Stomach smooth muscle (tissue), 2 donors: ENCODE data around the gene ABCC4.

Source experiments
- H3K27ac ChIP-seq: one replicate; pipeline ENCODE4 v1.7.0; 2013; ENCODE audit warnings: mild to moderate bottlenecking, low read length, inconsistent platforms
- H3K27me3 ChIP-seq, 2 donors: one replicate each; pipeline ENCODE4 v1.7.0; 2013; ENCODE audit warnings: low read length in 2 of 2; ENCODE audit not compliant: insufficient read depth in 2 of 2, control insufficient read depth in 1 of 2
- H3K36me3 ChIP-seq, 2 donors: one replicate each; pipeline ENCODE4 v1.7.0; 2013; ENCODE audit warnings: low read length in 2 of 2; ENCODE audit not compliant: control insufficient read depth in 2 of 2, insufficient read depth in 2 of 2
- H3K4me1 ChIP-seq: one replicate; pipeline ENCODE4 v1.7.0; 2013; ENCODE audit warnings: low read length; ENCODE audit not compliant: control insufficient read depth, insufficient read depth
- H3K4me3 ChIP-seq, 2 donors: one replicate each; pipeline ENCODE4 v1.7.0; 2013; ENCODE audit warnings: low read length in 2 of 2
- H3K9ac ChIP-seq, 2 donors: one replicate each; pipeline ENCODE4 v1.7.0; 2013; ENCODE audit warnings: low read length in 2 of 2, mild to moderate bottlenecking in 1 of 2
- H3K9me3 ChIP-seq, 2 donors: one replicate each; pipeline ENCODE4 v1.7.0; 2013; ENCODE audit warnings: low read length in 2 of 2; ENCODE audit not compliant: control insufficient read depth in 2 of 2
- donor health status: healthy.
- donor health status: Pancreatic carcinoma.

Gene ABCC4

DNA sequence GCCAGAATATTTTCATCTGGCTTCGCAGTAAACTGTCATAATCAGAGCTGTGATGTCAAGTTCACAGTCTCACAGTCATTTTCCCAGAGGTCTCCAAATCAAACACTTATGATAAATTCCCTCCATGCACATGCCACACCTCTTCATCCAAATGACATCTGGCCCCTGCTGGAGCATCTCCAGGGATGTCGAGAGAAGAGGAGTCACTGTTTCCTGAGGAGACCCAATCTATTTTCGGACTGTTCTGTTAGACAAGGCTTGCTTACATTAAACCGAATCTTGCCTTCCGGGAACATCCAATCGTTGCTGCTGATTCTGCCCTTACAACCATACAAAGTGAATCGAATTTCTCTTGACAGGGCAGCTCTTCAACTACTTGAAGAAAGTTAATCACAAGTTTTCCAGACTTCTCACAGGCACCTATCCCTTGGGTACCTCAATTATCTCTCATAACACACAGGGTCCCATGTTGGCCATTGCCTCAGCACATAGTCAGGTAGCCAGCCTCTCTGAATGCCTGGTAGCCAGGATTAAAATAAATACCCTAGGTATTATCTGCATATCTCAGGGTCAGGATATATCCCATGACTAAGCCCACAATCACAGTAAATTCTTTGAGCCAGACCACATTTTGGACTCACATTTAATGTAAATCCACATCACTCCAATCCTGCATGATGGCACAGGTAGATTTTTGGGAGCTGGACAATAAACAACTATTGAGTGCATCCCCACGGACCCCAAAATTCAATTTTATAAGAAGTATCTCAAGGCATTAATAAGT is 182.5 kb downstream of the ABCC4 start:
- Histone ChIP-seq H3K4me1 (no peaks in the 10 kb centered on the region), H3K4me3 (no peak overlapping the region), H3K27ac (no peak overlapping the region), H3K9me3 (no peaks in the 10 kb centered on the region), H3K27me3 (no peaks in the 10 kb centered on the region), H3K36me3 (peaks cover 0 to 5% of the 10 kb centered on the region in 2 donors), H3K9ac (no peak overlapping the region)

DNA sequence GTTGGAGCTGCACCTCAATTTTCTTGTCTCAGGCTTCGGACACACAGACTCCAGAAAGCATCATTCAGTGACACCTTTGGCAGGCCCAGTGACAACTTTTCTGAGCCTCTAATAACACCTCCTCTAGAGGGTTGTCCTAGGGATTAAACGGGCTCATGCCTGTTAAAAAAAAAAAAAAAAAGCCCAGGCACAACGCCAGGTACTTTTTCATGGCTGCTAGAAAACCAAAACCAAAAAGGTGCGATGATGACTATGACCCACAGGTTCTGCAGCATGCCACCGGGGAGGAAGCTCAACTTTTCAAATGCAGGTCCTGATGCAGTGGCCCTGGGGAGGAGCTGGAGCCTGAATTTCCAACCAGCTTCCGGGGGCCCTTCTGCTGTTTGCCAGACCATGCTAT is 184.2 kb downstream of the ABCC4 start:
- Histone ChIP-seq H3K27me3 (no peaks in the 10 kb centered on the region), H3K4me1 (no peaks in the 10 kb centered on the region), H3K9ac (no peak overlapping the region), H3K9me3 (no peaks in the 10 kb centered on the region), H3K4me3 (no peak overlapping the region), H3K27ac (no peak overlapping the region), H3K36me3 (peaks cover 0 to 5% of the 10 kb centered on the region in 2 donors)

DNA sequence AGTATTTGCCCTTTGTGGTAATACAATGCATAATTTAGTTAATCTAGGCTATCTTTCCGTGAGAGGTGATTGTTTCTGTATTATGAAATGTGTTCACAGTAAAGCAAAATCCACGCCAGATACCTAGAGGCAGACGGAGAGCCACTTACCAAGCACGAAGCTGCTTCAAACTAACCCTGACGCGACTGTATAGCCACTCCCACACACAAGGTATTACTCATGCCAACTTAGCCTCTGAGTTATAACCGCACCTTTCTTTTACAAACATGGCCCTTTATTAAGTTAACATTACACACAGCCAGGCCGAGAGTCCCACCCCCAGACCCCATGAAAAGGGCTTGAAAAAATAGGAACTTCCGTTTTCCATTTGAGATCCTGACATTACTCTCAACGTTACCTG is 185.7 kb downstream of the ABCC4 start:
- Histone ChIP-seq H3K9ac (no peak overlapping the region), H3K36me3 (peaks cover 0 to 5% of the 10 kb centered on the region in 2 donors), H3K27ac (no peak overlapping the region), H3K27me3 (no peaks in the 10 kb centered on the region), H3K9me3 (no peaks in the 10 kb centered on the region), H3K4me3 (no peak overlapping the region), H3K4me1 (no peaks in the 10 kb centered on the region)

DNA sequence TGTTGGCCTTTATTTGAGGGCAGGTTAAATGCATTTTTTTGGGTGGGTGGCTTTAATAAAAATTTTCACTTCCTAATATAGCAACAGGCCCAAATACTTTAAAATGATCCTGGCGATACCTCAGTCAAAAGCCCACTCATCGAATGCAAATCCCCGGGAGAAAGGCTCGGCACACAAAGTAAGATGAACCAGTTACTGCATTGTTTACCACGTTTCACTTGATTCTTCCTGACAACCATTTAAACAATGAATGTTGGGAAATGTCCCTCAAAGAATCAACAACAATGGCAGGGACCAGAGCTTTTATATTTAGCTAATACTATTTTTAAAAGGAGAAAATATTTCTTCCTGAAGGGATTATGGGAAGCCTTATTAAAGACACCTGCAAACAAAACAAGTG is 187.7 kb downstream of the ABCC4 start:
- H3K4me1 ChIP-seq: no peaks in the 10 kb centered on the region
- H3K4me3 ChIP-seq: no peak overlapping the region
- no peaks in the 10 kb centered on the region for H3K27me3 ChIP-seq
- H3K9ac ChIP-seq: no peak overlapping the region
- no peaks in the 10 kb centered on the region for H3K9me3 ChIP-seq
- H3K27ac ChIP-seq: no peak overlapping the region
- H3K36me3 ChIP-seq: peaks cover 0 to 3% of the 10 kb centered on the region in 2 donors

DNA sequence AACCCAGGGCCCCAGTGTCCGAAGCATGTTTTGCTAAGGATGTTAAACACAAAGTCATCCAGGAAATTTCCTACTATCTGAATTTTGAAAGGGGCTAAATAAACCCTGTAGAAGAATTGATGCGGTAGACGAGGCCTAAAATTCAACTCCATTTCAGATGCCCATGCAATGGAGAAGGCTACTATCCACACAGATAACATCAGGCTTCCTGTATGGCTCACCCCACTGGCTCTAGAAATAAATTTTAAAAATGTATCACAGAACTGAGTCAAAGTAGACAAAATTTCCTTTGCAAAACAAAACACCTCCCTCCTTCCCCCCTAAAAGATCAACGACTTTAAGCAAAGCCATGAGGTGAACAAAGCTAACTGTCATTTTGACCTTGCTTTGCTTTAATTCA is 188.4 kb downstream of the ABCC4 start:
- Histone ChIP-seq H3K27ac (no peak overlapping the region), H3K4me1 (no peaks in the 10 kb centered on the region), H3K9me3 (no peaks in the 10 kb centered on the region), H3K36me3 (peaks cover 0 to 3% of the 10 kb centered on the region in 2 donors), H3K9ac (no peak overlapping the region), H3K4me3 (no peak overlapping the region), H3K27me3 (no peaks in the 10 kb centered on the region)

DNA sequence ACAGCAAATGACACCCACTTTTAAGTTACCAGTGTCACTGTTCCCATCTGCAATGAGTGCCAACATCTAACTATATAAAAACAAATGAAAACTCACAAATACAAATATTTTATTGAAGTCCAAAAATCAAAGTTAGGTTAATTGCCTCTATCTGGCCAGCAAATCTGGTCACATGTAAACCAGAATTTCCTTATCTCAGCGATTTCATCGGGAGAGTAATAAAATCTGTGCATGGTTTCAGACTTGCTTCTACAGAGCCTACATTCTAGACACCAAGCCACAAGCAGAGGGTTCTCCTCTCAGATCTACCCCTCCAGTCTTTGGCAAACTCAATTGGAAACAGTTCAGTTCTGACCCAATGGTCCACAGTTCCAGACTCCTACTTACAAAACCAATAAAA is 189.6 kb downstream of the ABCC4 start:
- Histone ChIP-seq H3K9ac (no peak overlapping the region), H3K27me3 (no peaks in the 10 kb centered on the region), H3K27ac (no peak overlapping the region), H3K36me3 (peaks cover 0 to 3% of the 10 kb centered on the region in 2 donors), H3K9me3 (no peaks in the 10 kb centered on the region), H3K4me3 (no peak overlapping the region), H3K4me1 (no peaks in the 10 kb centered on the region)

DNA sequence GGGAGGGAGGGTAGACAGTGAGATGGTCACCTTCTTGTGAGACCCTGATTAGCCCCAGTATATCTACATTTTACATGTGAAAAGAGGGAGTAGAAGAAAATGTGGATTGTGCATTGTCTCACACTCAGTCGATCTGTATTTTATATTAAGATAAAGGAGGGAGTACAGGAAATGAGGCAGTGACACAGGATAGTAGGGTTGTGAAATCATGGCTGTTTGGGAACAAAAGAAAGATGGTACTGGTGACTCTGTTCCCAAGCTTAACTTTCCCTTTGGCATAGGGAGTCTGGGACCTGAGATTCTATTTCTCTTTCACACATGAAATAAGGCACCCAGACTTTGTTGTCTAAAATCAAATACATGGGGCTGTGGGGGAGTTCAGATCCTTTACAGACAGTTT is 194.7 kb downstream of the ABCC4 start:
- Histone ChIP-seq H3K36me3 (peaks cover 0 to 3% of the 10 kb centered on the region in 2 donors), H3K4me3 (no peak overlapping the region), H3K9me3 (no peaks in the 10 kb centered on the region), H3K27me3 (no peaks in the 10 kb centered on the region), H3K9ac (no peak overlapping the region), H3K4me1 (no peaks in the 10 kb centered on the region), H3K27ac (no peak overlapping the region)

DNA sequence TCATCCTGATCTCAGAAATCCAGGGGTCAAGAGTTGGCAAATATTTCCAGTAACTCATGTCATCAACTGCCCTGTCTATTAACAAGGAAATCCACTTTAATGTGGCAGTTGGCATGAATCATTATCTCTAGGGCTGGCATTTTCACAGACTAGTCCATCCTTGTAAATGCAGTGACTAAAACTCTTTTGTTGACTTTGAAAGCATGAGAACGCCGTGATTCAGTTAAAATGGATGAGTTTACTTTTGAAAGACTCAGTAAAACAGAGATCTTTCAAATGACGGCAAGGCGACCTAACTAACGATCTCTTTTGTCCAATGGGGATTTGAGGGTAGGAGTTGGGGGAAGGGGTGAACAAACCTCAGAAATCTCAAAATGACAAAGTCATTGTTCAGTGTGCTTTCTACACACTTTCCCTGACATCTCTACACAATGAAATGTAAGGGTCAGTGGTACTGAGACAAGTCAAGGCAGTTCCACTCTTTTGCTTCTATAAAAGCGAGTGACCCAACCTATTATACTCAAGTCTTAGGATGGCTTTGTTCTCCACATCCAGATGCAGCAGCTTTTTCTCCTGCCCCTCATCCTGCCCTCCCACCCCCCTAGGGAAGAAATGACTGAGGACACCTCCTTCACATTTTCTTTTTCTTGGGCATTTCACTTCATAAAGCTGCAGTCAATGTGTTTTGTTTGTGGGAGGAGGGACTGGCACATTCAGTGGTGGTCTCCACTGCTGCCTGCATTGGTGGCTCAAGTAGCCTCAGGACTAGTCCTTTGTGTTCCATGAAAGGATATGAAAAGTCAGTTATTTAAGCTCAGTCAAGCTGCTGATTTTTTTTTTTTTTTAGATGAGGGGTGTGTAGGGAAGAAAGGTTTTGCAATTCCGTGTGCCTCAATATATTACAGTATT is 200.5 kb downstream of the ABCC4 start:
- Histone ChIP-seq H3K4me3 (no peak overlapping the region), H3K9ac (no peak overlapping the region), H3K27me3 (no peaks in the 10 kb centered on the region), H3K36me3 (peaks cover 0 to 6% of the 10 kb centered on the region in 2 donors), H3K9me3 (no peaks in the 10 kb centered on the region), H3K4me1 (no peaks in the 10 kb centered on the region), H3K27ac (no peak overlapping the region)

DNA sequence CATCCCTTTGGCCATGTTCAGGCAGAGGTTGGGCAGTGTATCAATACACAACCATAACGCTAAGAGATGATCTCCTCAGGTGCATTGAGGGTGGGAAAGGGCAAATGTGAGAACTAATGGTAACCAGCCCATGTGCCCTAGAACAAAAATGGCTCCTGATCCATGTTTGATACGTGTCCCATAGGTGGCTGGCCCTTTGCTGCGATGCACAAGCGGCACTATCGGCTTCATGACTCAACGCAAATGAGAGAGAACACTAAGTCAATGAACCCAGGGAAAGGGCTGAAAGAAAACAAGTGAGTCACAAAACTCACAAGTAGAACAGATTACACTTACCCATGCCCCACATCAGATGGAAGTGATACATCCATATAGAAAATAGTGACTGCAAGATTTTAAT is 201.7 kb downstream of the ABCC4 start:
- H3K4me1 ChIP-seq: no peaks in the 10 kb centered on the region
- H3K36me3 ChIP-seq: peaks cover 0 to 6% of the 10 kb centered on the region in 2 donors
- no peak overlapping the region for H3K9ac ChIP-seq
- no peak overlapping the region for H3K27ac ChIP-seq
- no peaks in the 10 kb centered on the region for H3K27me3 ChIP-seq
- no peak overlapping the region for H3K4me3 ChIP-seq
- H3K9me3 ChIP-seq: no peaks in the 10 kb centered on the region

DNA sequence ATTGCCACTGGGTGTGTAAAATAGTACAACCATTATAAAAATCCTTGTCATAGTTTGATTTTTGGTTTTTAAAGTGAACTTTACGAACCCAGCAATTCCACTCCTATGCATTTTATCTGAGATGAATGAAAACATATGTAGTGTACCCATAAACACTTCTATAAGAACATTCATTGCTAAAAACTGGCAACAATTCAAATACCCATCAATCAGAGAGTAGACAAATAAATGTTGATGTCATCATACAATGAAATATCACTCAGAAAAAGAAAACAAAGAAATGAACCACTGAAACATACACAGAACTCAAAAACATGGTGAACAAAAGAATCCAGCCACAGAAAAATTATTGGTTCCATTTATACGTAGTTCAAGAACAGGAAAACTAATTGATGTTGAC is 202.3 kb downstream of the ABCC4 start:
- no peaks in the 10 kb centered on the region for H3K9me3 ChIP-seq
- no peaks in the 10 kb centered on the region for H3K27me3 ChIP-seq
- no peaks in the 10 kb centered on the region for H3K4me1 ChIP-seq
- H3K9ac ChIP-seq: no peak overlapping the region
- no peak overlapping the region for H3K4me3 ChIP-seq
- H3K36me3 ChIP-seq: peaks cover 0 to 6% of the 10 kb centered on the region in 2 donors
- H3K27ac ChIP-seq: no peak overlapping the region

DNA sequence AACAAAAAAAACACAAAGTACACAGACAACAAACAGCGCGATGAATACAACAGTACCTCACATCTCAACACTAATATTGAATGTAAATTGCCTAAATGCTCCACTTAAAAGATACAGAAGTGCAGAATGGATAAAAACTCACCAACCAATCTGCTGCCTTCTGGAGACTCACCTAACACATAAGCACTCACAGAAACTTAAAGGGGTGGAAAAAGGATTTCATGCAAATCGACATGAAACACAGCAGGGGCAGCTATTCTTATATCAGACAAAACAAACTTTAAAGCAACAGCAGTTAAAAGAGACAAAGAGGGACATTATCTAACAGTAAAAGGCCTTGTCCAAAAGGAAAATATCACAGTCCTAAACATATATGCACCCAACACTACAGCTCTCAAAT is 209.5 kb downstream of the ABCC4 start:
- no peaks in the 10 kb centered on the region for H3K4me1 ChIP-seq
- no peaks in the 10 kb centered on the region for H3K36me3 ChIP-seq
- no peak overlapping the region for H3K4me3 ChIP-seq
- no peak overlapping the region for H3K27ac ChIP-seq
- no peaks in the 10 kb centered on the region for H3K9me3 ChIP-seq
- no peaks in the 10 kb centered on the region for H3K27me3 ChIP-seq
- no peak overlapping the region for H3K9ac ChIP-seq
